Fibroblast of mammary gland (primary cell): ENCODE measurements around the gene NR2E3.

Experiments used
- DNase-seq: peaks from one replicate; pipeline ENCODE4 v3.0.0-alpha.2; 2010; ENCODE audit warnings: low read depth
- H3K4me3 ChIP-seq: 2 replicates; pipeline ENCODE4 v1.5.1; 2011; ENCODE audit warnings: low read depth, mild to moderate bottlenecking, low read length, moderate library complexity; ENCODE audit not compliant: control insufficient read depth
- CTCF ChIP-seq: conservative IDR thresholded peaks from 2 replicates; pipeline ENCODE4 v1.5.1; 2011; ENCODE audit warnings: low read depth, low read length, inconsistent platforms; ENCODE audit not compliant: control insufficient read depth, insufficient read depth

The NR2E3 gene

GRCh38 chr15:71810256-71811035 lies at the start of gene NR2E3:
Gene NR2E3, plus strand, starts transcription at chr15:71810554. Its CDS starts 190 bp downstream, at chr15:71810744.
- H3K4me3 ChIP-seq: no peak within 1 kb of the TSS
- TF ChIP-seq CTCF: no peak
- no peak for DNase-seq

- no peak overlapping the region for H3K4me3 ChIP-seq
- no peak for DNase-seq
- no peak for TF ChIP-seq CTCF
Measured at GRCh38 chr15:71760852-71761251, 49.5 kb upstream of the NR2E3 start.

- peak; percentile 88 for DNase-seq
- no peak for TF ChIP-seq CTCF
Measured at GRCh38 chr15:71761649-71762048, 48.7 kb upstream of the NR2E3 start.

GRCh38 chr15:71768184-71768583 lies 42.2 kb upstream of the NR2E3 start:
- no peak overlapping the region for H3K4me3 ChIP-seq
- TF ChIP-seq CTCF: no peak
- no peak for DNase-seq

More at GRCh38 chr15:71761649-71762048, 48.7 kb upstream of the NR2E3 start:
- H3K4me3 ChIP-seq: no peak overlapping the region

GRCh38 chr15:71773206-71773859 lies 37.0 kb upstream of the NR2E3 start:
- no peak for TF ChIP-seq CTCF
- H3K4me3 ChIP-seq: no peak overlapping the region

GRCh38 chr15:71775856-71776255 lies 34.5 kb upstream of the NR2E3 start:
- no peak for TF ChIP-seq CTCF
- DNase-seq: no peak
- H3K4me3 ChIP-seq: no peak overlapping the region

More at GRCh38 chr15:71773206-71773859, 37.0 kb upstream of the NR2E3 start:
- DNase-seq: no peak
